GM12878 (cell line): ENCODE data around the gene NUBPL. TPM values are rescaled to one million over a fixed set of nuclear protein-coding genes. Genes with fewer than 3 reads are reported as not detected.

Experiments used
- ATAC-seq: fragments of 200-7000 bp; cut with Tn5 transposase; 3 replicates; pipeline ENCODE4 v1.9.1; 2020; ENCODE audit warnings: mild to moderate bottlenecking, moderate library complexity
- BruUV-seq: library from RNA; stranded (reverse); fragments of 400-500 nt; replicated peaks from 2 replicates; lab custom pipeline; 2021; lab: Mats Ljungman, UMichigan
- CTCF ChIA-PET: fragments of 300-600 bp; sonication (Branson Sonifier 250); formaldehyde crosslinking; extraction: SDS; loops from one replicate; lab custom pipeline; 2021; ENCODE audit warnings: inconsistent platforms; lab: Yijun Ruan, JAX
- POLR2A ChIA-PET: fragments of 350-600 bp; formaldehyde crosslinking; extraction: SDS; loops from one replicate; lab custom pipeline; 2021; ENCODE audit warnings: inconsistent platforms; lab: Charles Lee
- RAD21 ChIA-PET: fragments of 300-600 bp; sonication (Branson Sonifier 250); formaldehyde crosslinking; loops from one replicate; lab custom pipeline; 2023; ENCODE audit warnings: antibody characterized with exemption; ENCODE audit not compliant: unreplicated experiment; lab: Charles Lee
- SMC1A ChIA-PET: fragments of 300-600 bp; sonication (Branson Sonifier 250); formaldehyde crosslinking; loops from one replicate; lab custom pipeline; 2023; ENCODE audit not compliant: unreplicated experiment, uncharacterized antibody; lab: Charles Lee
- DNase-seq: peaks from one replicate; pipeline ENCODE4 v3.0.0-alpha.2; 2011; ENCODE audit warnings: low read depth, low spot score
- FAIRE-seq: peaks from 3 replicates; lab custom pipeline; 2011; peaks lifted over from hg19 to GRCh38; lab: Jason Lieb, UNC
- H2AFZ ChIP-seq: 2 replicates; pipeline ENCODE4 v1.6.0; 2011; ENCODE audit warnings: low read depth, low read length, control low read depth; ENCODE audit not compliant: control insufficient read depth
- H3K27ac ChIP-seq: 2 replicates; pipeline ENCODE4 v1.5.1; 2011; ENCODE audit warnings: control low read depth; ENCODE audit not compliant: control insufficient read depth, insufficient read depth
- H3K27me3 ChIP-seq, 2 experiments: replicated peaks in 1 of 2; 2 replicates each; pipeline versions ENCODE4 v1.6.0 to v1.6.1; 2011; ENCODE audit warnings: low read length in 1 of 2; ENCODE audit not compliant: control insufficient read depth in 2 of 2, insufficient read depth in 2 of 2
- H3K36me3 ChIP-seq, 2 experiments: 2 replicates each; pipeline ENCODE4 v1.5.1; 2011; ENCODE audit warnings: low read length in 1 of 2; ENCODE audit not compliant: control insufficient read depth in 2 of 2, insufficient read depth in 2 of 2
- H3K4me1 ChIP-seq: 2 replicates; pipeline ENCODE4 v1.6.1; 2011; ENCODE audit warnings: mild to moderate bottlenecking, low read length, moderate library complexity, mixed read lengths; ENCODE audit not compliant: control insufficient read depth, insufficient read depth
- H3K4me2 ChIP-seq: 2 replicates; pipeline ENCODE4 v1.6.0; 2011; ENCODE audit warnings: control low read depth; ENCODE audit not compliant: control insufficient read depth, insufficient read depth
- H3K4me3 ChIP-seq: fragments of 200-600 bp; sonication (generic); 2 replicates; pipeline ENCODE4 v1.5.1; 2016
- H3K79me2 ChIP-seq: 2 replicates; pipeline ENCODE4 v1.6.0; 2011; ENCODE audit warnings: low read length; ENCODE audit not compliant: control insufficient read depth, insufficient read depth
- H3K9ac ChIP-seq: 2 replicates; pipeline ENCODE4 v1.8.0; 2011; ENCODE audit warnings: low read length, control low read depth, mixed read lengths; ENCODE audit not compliant: control insufficient read depth, insufficient read depth
- H3K9me3 ChIP-seq: replicated peaks from 3 replicates; pipeline ENCODE4 v1.5.1; 2011; ENCODE audit warnings: mild to moderate bottlenecking, low read length; ENCODE audit not compliant: control insufficient read depth, insufficient read depth
- H4K20me1 ChIP-seq: 2 replicates; pipeline ENCODE4 v1.6.0; 2011; ENCODE audit not compliant: control insufficient read depth, insufficient read depth
- ATF3 ChIP-seq: IDR thresholded peaks from 2 replicates; pipeline ENCODE4 v1.6.1; 2011; ENCODE audit warnings: low read depth, mild to moderate bottlenecking, low read length, moderate library complexity, borderline replicate concordance; ENCODE audit errors: extremely low read depth
- CEBPB ChIP-seq, 2 experiments: fragments of 150-350 bp in 1 of 2; IDR thresholded peaks; 2 replicates each; pipeline ENCODE4 v1.6.1; 2012 to 2014; ENCODE audit warnings: low read depth in 2 of 2, low read length in 2 of 2, borderline replicate concordance in 1 of 2, inconsistent platforms in 1 of 2
- ESRRA ChIP-seq: IDR thresholded peaks from 2 replicates; pipeline ENCODE4 v1.6.1; 2012; ENCODE audit warnings: mild to moderate bottlenecking, low read length, improper control_type of control experiment
- IKZF1 ChIP-seq: fragments of 450-650 bp; conservative IDR thresholded peaks from 2 replicates; pipeline ENCODE4 v1.6.1; 2017; ENCODE audit warnings: antibody characterized with exemption, mild to moderate bottlenecking
- IRF4 ChIP-seq: IDR thresholded peaks from 2 replicates; pipeline ENCODE4 v1.6.1; 2011; ENCODE audit warnings: low read depth, low read length
- MTA2 ChIP-seq: fragments of 450-650 bp; IDR thresholded peaks from 2 replicates; pipeline ENCODE4 v1.6.1; 2016; ENCODE audit warnings: low read depth, mild to moderate bottlenecking, moderate library complexity
- NR2C1 ChIP-seq: fragments of 450-650 bp; IDR thresholded peaks from 2 replicates; pipeline ENCODE4 v1.6.1; 2017; ENCODE audit warnings: antibody characterized with exemption, mild to moderate bottlenecking, moderate library complexity
- POLR2AphosphoS5 ChIP-seq: IDR thresholded peaks from 2 replicates; pipeline ENCODE4 v1.6.1; 2011; ENCODE audit warnings: mild to moderate bottlenecking, low read length, inconsistent platforms
- RB1 ChIP-seq: fragments of 450-650 bp; formaldehyde crosslinking; IDR thresholded peaks from 2 replicates; pipeline ENCODE4 v1.6.1; 2017; ENCODE audit warnings: mild to moderate bottlenecking, borderline replicate concordance
- RFX5 ChIP-seq: IDR thresholded peaks from 2 replicates; pipeline ENCODE4 v1.6.1; 2011; ENCODE audit warnings: low read depth, low read length, improper control_type of control experiment
- SMARCA5 ChIP-seq: fragments of 450-650 bp; IDR thresholded peaks from 2 replicates; pipeline ENCODE4 v1.6.1; 2017; ENCODE audit warnings: mild to moderate bottlenecking
- SP1 ChIP-seq: IDR thresholded peaks from one replicate; pipeline ENCODE4 v1.6.1; 2011; ENCODE audit warnings: low read depth, low read length
- SREBF2 ChIP-seq: IDR thresholded peaks from 2 replicates; pipeline ENCODE4 v1.6.1; 2012; ENCODE audit warnings: mild to moderate bottlenecking, low read length
- TAF1 ChIP-seq: IDR thresholded peaks from 2 replicates; pipeline ENCODE4 v1.6.1; 2011; ENCODE audit warnings: mild to moderate bottlenecking, low read depth, low read length, borderline replicate concordance
- TCF7 ChIP-seq: IDR thresholded peaks from 2 replicates; pipeline ENCODE4 v1.6.1; 2014; ENCODE audit warnings: antibody characterized with exemption, borderline replicate concordance
- ZBTB11 ChIP-seq: fragments of 450-650 bp; formaldehyde crosslinking; IDR thresholded peaks from 2 replicates; pipeline ENCODE4 v1.5.0; 2022; ENCODE audit warnings: mild to moderate bottlenecking, missing genetic modification characterization
- WGBS: methylation state at CpG from one replicate; pipeline ENCODE4 v1.1.6; 2016; ENCODE audit warnings: low lambda C conversion rate; ENCODE audit not compliant: insufficient replicate concordance, insufficient coverage; ENCODE audit errors: missing lambda C conversion rate; 5-methylcytosine and 5-hydroxymethylcytosine counted together
- in situ Hi-C: fragments of 300-500 bp; cut with MboI; formaldehyde crosslinking; loops from 9 replicates; pipeline ENCODE4 v1.14.3; 2018; ENCODE audit warnings: mixed read lengths
- intact Hi-C: fragments of 100-400 bp; cut with micrococcal nuclease; formaldehyde crosslinking; loops from one replicate; pipeline ENCODE4 v1.14.2; 2022; ENCODE audit not compliant: unreplicated experiment
- polyA plus RNA-seq, 11 experiments: library from polyadenylated mRNA; depleted of rRNA in 4 of 11; unstranded in 6 of 11; stranded (reverse) in 5 of 11; fragments of >200 nt; fragmentation: Nextera tagmentation in 4 of 11; fragmentation: Illumina TruSeq in 1 of 11; extraction: Ambion mirVana in 4 of 11; extraction: Trizol in 1 of 11; gene quantifications; 1 replicate in 1 of 11; 2 replicates in 10 of 11; pipeline versions ENCODE4 v1.2.1 to v1.2.3, GENCODE V29; 2011 to 2016; ENCODE audit warnings: inconsistent platforms in 2 of 11, missing spikeins in 2 of 11, low read depth in 1 of 11
- total RNA-seq, 4 experiments: library from RNA; depleted of rRNA in 3 of 4; stranded (reverse); fragments of >200 nt in 3 of 4; fragmentation: Illumina TruSeq in 1 of 4; extraction: Trizol in 1 of 4; gene quantifications; 2 replicates each; pipeline versions ENCODE4 v1.2.1 to v1.2.3, GENCODE V29; 2013 to 2021

Gene NUBPL
- total and polyA plus RNA-seq, 10 of the 15 experiments (the other 5 are each of a cell fraction or from before 2014, with no cell fraction given), result 3.4 to 11.6 (median 8.1) TPM

DNA sequence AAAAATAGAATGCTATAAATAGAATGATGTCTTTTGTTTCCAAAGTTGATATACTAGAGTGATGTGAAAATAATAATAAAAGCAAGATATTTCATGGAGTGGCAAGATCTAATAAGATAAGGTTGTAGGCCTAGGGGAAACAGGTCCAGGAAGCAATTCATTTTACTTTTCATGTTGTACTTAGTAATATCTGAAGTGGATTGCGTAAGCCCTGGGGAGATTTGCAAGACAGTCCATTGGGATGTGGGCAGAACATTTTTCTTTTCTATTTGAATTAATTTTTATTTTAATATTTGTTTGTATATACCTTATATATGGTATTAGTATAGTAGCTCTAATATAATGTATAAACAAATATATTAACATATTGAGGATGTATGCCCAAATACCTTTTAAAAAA, 7.5 kb downstream of the NUBPL start:
- DNase-seq (no peak), FAIRE-seq (no peak), ATAC-seq (no peak)
- no TSS peak for BruUV-seq
- ChIA-PET SMC1A (no interaction called here), RAD21 (no interaction called here), POLR2A (no interaction called here), CTCF (no interaction called here)
- TF ChIP-seq CEBPB (IDR thresholded peaks at IDR 0.05; ENCODE audit: borderline replicate concordance in 1 of 2, low read depth in 2 of 2, low read length in 2 of 2) (peak in 1 of 2 experiments; percentile 6; a peak in 1 of 4 replicates), NR2C1 (no peak)
- in situ Hi-C loops (no loop called here), intact Hi-C loops (no loop called here)
- H3K36me3 ChIP-seq, result no peaks in the 10 kb centered on the region
- no peaks in the 10 kb centered on the region for H3K27me3 ChIP-seq
- no peak overlapping the region for H3K4me2 ChIP-seq
- no peaks in the 10 kb centered on the region for H3K4me1 ChIP-seq
- H3K27ac ChIP-seq, result no peak overlapping the region
- H4K20me1 ChIP-seq, result no peaks in the 10 kb centered on the region
- H3K9me3 ChIP-seq, result no peaks in the 10 kb centered on the region
- no peak overlapping the region for H3K9ac ChIP-seq
- no peak overlapping the region for H3K4me3 ChIP-seq
- 100% methylated on average over 1 of the region's 1 CpG for WGBS
- H3K79me2 ChIP-seq, result no peaks in the 10 kb centered on the region
- no peak overlapping the region for H2AFZ ChIP-seq

DNA sequence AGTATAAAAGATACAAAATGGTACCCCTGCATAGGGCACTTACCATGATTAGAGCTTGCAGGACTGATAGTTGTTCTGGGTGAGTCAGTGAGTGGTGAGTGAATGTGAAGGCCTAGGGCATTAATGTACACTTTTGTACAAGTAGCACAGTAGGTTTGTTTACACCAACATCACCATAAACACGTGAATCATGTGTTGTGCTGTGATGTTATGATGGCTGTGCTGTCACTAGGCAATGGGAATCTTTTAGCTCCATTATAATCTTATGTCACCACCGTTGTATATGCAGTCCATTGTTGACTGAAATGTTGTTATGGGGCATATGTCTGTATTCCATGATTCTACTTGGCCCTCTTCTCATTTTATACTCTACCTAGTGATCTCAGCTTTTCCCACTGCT, 11.8 kb downstream of the NUBPL start:
- H3K79me2 ChIP-seq, result no peaks in the 10 kb centered on the region
- TF ChIP-seq TCF7 (no peak), ATF3 (no peak), IRF4 (no peak), SMARCA5 (no peak), MTA2 (no peak), RB1 (no peak), SP1 (no peak), RFX5 (no peak), POLR2AphosphoS5 (no peak), SREBF2 (no peak), TAF1 (no peak), ZBTB11 (CRISPR knock-in tag) (no peak), ESRRA (no peak), IKZF1 (no peak)

More for the DNA sequence above, 11.8 kb downstream of the NUBPL start:
- ChIA-PET RAD21 (no interaction called here), POLR2A (no interaction called here), CTCF (interaction anchor here (1.3 kb wide), 1 partner anchor 679 kb away, joined by 4 read pairs; no protein-coding TSS in a partner anchor), SMC1A (no interaction called here)
- FAIRE-seq (no peak), ATAC-seq (no peak), DNase-seq (no peak)
- Histone ChIP-seq H3K27ac (no peak overlapping the region), H3K9me3 (no peaks in the 10 kb centered on the region), H3K4me3 (no peak overlapping the region), H3K4me2 (no peak overlapping the region), H3K4me1 (no peaks in the 10 kb centered on the region), H3K9ac (no peak overlapping the region), H2AFZ (no peak overlapping the region), H3K36me3 (no peaks in the 10 kb centered on the region; a peak in 1 of 4 replicates), H4K20me1 (no peaks in the 10 kb centered on the region), H3K27me3 (no peaks in the 10 kb centered on the region)
- intact Hi-C loops, result no loop called here
- in situ Hi-C loops, result no loop called here
- no TSS peak for BruUV-seq
- 63% methylated on average over 2 of the region's 2 CpGs for WGBS
